Mammary epithelial cell (primary cell): ENCODE data around the gene SMYD3.

Experiments used
- EZH2 ChIP-seq: IDR thresholded peaks from 2 replicates; pipeline ENCODE4 v1.6.1; 2012; ENCODE audit warnings: low read length, inconsistent platforms, borderline replicate concordance
- TF ChIP-seq, protein P1 (sequence below), 2 donors: IDR thresholded peaks in 1 of 2; conservative IDR thresholded peaks in 1 of 2; 2 replicates each; pipeline ENCODE4 v1.5.1; 2011 to 2012; ENCODE audit warnings: inconsistent platforms in 2 of 2, low read length in 2 of 2, mild to moderate bottlenecking in 2 of 2, control low read depth in 1 of 2, low read depth in 1 of 2; ENCODE audit not compliant: insufficient read depth in 1 of 2; ENCODE audit errors: extremely low read depth in 1 of 2

DNA sequence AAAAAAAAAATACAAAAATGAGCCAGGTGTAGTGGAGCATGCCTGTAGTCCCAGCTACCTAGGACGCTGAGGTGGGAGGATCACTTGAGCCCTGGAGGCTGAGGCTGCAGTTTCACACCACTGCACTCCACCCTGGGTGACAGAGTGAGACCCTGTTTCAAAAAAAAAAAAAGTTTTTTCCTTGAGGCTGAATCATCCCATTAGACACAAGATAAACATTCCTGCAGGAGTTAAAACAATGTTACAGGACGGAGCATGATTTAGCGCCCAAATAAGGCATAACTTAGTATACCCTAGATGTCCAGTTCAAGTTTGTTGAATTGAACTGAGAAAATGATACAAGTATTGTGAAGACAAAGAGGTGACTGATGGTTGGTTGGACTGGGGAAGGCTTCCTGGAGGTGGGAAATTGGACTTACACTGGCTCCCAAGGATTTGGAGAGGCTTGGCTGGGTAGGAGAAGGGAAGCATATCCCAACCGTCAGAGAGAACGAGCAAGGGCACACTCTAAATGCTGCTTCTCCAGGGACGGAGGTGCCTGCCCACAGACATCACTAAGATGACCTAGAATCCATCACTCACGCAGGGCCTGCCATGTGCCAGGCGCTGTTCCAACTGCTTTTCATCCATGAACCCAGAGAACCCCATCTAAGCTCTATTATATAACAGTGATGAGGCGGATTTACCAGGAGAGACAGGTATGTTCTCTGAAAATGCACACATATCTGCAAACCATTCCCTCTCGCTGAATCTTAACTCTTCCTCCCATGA is 741.7 kb downstream of the SMYD3 start:
- TF ChIP-seq, protein P1, sequence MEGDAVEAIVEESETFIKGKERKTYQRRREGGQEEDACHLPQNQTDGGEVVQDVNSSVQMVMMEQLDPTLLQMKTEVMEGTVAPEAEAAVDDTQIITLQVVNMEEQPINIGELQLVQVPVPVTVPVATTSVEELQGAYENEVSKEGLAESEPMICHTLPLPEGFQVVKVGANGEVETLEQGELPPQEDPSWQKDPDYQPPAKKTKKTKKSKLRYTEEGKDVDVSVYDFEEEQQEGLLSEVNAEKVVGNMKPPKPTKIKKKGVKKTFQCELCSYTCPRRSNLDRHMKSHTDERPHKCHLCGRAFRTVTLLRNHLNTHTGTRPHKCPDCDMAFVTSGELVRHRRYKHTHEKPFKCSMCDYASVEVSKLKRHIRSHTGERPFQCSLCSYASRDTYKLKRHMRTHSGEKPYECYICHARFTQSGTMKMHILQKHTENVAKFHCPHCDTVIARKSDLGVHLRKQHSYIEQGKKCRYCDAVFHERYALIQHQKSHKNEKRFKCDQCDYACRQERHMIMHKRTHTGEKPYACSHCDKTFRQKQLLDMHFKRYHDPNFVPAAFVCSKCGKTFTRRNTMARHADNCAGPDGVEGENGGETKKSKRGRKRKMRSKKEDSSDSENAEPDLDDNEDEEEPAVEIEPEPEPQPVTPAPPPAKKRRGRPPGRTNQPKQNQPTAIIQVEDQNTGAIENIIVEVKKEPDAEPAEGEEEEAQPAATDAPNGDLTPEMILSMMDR (conservative IDR thresholded peaks at IDR 0.05 in 1 of 2, IDR thresholded peaks at IDR 0.05 in 1 of 2; ENCODE audit: extremely low read depth in 1 of 2, insufficient read depth in 1 of 2, low read depth in 1 of 2, low read length in 2 of 2): no peak
- no peak for TF ChIP-seq EZH2
